HCT116 (cell line): ENCODE results near the gene CLRN3. TPM values are rescaled to one million over a fixed set of nuclear protein-coding genes. Genes with fewer than 3 reads are reported as not detected.

Source experiments
- ATAC-seq: fragments of 200-7000 bp; cut with Tn5 transposase; 2 replicates; pipeline ENCODE4 v1.9.1; 2020; ENCODE audit warnings: mild to moderate bottlenecking, moderate library complexity
- BruUV-seq: library from RNA; stranded (reverse); fragments of 400-500 nt; replicated peaks from 2 replicates; lab custom pipeline; 2021; lab: Mats Ljungman, UMichigan
- CTCF ChIA-PET: fragments of 300-600 bp; sonication (Branson Sonifier 250); formaldehyde crosslinking; loops from one replicate; lab custom pipeline; 2021; ENCODE audit warnings: antibody characterized with exemption; lab: Charles Lee
- POLR2A ChIA-PET: fragments of 300-600, 350-600 bp; sonication (Branson Sonifier 250); formaldehyde crosslinking; loops from one replicate; lab custom pipeline; 2021; ENCODE audit warnings: antibody characterized with exemption; lab: Charles Lee
- RAD21 ChIA-PET, 2 experiments: fragments of 300-600 bp; sonication (Branson Sonifier 250); formaldehyde crosslinking; loops; one replicate each; lab custom pipeline; 2023; ENCODE audit warnings: low total read pairs in 2 of 2; ENCODE audit not compliant: uncharacterized antibody in 2 of 2, unreplicated experiment in 2 of 2, low non-redundant PET in 1 of 2; lab: Charles Lee
- DNase-seq: peaks from one replicate; pipeline ENCODE4 v3.0.0-alpha.2; 2010; ENCODE audit warnings: low read depth, low spot score
- H2AFZ ChIP-seq: fragments of 200-600 bp; shearing (Covaris generic), sonication (generic); 2 replicates; pipeline ENCODE4 v1.6.1; 2017; ENCODE audit warnings: low read depth, mixed run types, mixed read lengths, antibody characterized with exemption, low read length; ENCODE audit not compliant: poor library complexity, severe bottlenecking
- H3K27ac ChIP-seq: 2 replicates; pipeline ENCODE4 v1.5.1; 2012; ENCODE audit warnings: low read depth, low read length
- H3K27me3 ChIP-seq: fragments of 200-600 bp; sonication (generic); 2 replicates; pipeline ENCODE4 v1.6.1; 2016; ENCODE audit warnings: mixed run types, low read length, mixed read lengths; ENCODE audit not compliant: insufficient read depth
- H3K36me3 ChIP-seq, 2 experiments: fragments of 200-500 bp in 1 of 2; fragments of 200-600 bp in 1 of 2; sonication (Bioruptor generic) in 1 of 2; sonication (generic) in 1 of 2; 2 replicates each; pipeline versions ENCODE4 v1.5.1 to v1.6.1; 2014 to 2016; ENCODE audit warnings: low read length in 2 of 2, inconsistent platforms in 1 of 2, mixed read lengths in 1 of 2, mixed run types in 1 of 2; ENCODE audit not compliant: insufficient read depth in 2 of 2, control insufficient read depth in 1 of 2
- H3K4me1 ChIP-seq, 2 experiments: fragments of 200-600 bp in 1 of 2; sonication (generic) in 1 of 2; 2 replicates each; pipeline versions ENCODE4 v1.5.1 to v1.6.1; 2012 to 2017; ENCODE audit warnings: low read length in 2 of 2, inconsistent platforms in 1 of 2, mild to moderate bottlenecking in 1 of 2, mixed read lengths in 1 of 2, mixed run types in 1 of 2, moderate library complexity in 1 of 2; ENCODE audit not compliant: insufficient read depth in 2 of 2, control insufficient read depth in 1 of 2
- H3K4me2 ChIP-seq: fragments of 200-600 bp; sonication (generic); 2 replicates; pipeline ENCODE4 v1.6.1; 2017; ENCODE audit warnings: mixed run types, low read length, mixed read lengths
- H3K4me3 ChIP-seq, 2 experiments: fragments of 200-600 bp in 1 of 2; sonication (generic) in 1 of 2; replicated peaks in 1 of 2; 2 replicates each; pipeline ENCODE4 v1.5.1; 2011 to 2016; ENCODE audit warnings: low read length in 2 of 2, control low read depth in 1 of 2, low read depth in 1 of 2, mild to moderate bottlenecking in 1 of 2, mixed read lengths in 1 of 2, mixed run types in 1 of 2
- H3K79me2 ChIP-seq: fragments of 200-600 bp; sonication (generic); 2 replicates; pipeline ENCODE4 v1.6.1; 2017; ENCODE audit warnings: mild to moderate bottlenecking, mixed run types, low read length, moderate library complexity, mixed read lengths; ENCODE audit not compliant: insufficient read depth
- H3K9ac ChIP-seq: fragments of 200-600 bp; sonication (generic); 2 replicates; pipeline ENCODE4 v1.6.1; 2016; ENCODE audit warnings: low read length, mixed read lengths
- H3K9me2 ChIP-seq: fragments of 200-600 bp; sonication (generic), shearing (Covaris generic); 2 replicates; pipeline ENCODE4 v1.6.1; 2017; ENCODE audit warnings: mixed run types, mild to moderate bottlenecking, moderate library complexity; ENCODE audit not compliant: insufficient read depth
- H3K9me3 ChIP-seq, 2 experiments: fragments of 200-500 bp in 1 of 2; fragments of 200-600 bp in 1 of 2; sonication (Bioruptor generic) in 1 of 2; sonication (generic) in 1 of 2; 2 replicates each; pipeline ENCODE4 v1.6.1; 2014 to 2017; ENCODE audit warnings: low read length in 2 of 2, mixed read lengths in 2 of 2, inconsistent platforms in 1 of 2, low read depth in 1 of 2, mild to moderate bottlenecking in 1 of 2, mixed run types in 1 of 2, moderate library complexity in 1 of 2; ENCODE audit not compliant: control insufficient read depth in 1 of 2, insufficient read depth in 1 of 2
- H4K20me1 ChIP-seq: fragments of 200-600 bp; sonication (generic), shearing (Covaris generic); 2 replicates; pipeline ENCODE4 v1.6.1; 2017; ENCODE audit warnings: mixed run types, mild to moderate bottlenecking, moderate library complexity; ENCODE audit not compliant: insufficient read depth
- CBX3 ChIP-seq: IDR thresholded peaks from 2 replicates; pipeline ENCODE4 v1.6.1; 2012; ENCODE audit warnings: low read depth
- CEBPB ChIP-seq: IDR thresholded peaks from 2 replicates; pipeline ENCODE4 v1.6.1; 2012; ENCODE audit warnings: low read depth
- CTCF ChIP-seq, 3 experiments: fragments of 200-600 bp in 1 of 3; sonication (generic) in 1 of 3; IDR thresholded peaks in 2 of 3; conservative IDR thresholded peaks in 1 of 3; 2 replicates each; pipeline ENCODE4 v1.5.1; 2012 to 2017; ENCODE audit warnings: low read depth in 2 of 3, low read length in 2 of 3, antibody characterized with exemption in 1 of 3, borderline replicate concordance in 1 of 3, control low read depth in 1 of 3, mild to moderate bottlenecking in 1 of 3, mixed read lengths in 1 of 3, mixed run types in 1 of 3, moderate library complexity in 1 of 3; ENCODE audit not compliant: insufficient read depth in 1 of 3
- EZH2 ChIP-seq: fragments of 200-600 bp; sonication (generic); IDR thresholded peaks from 2 replicates; pipeline ENCODE4 v1.6.1; 2017; ENCODE audit warnings: antibody characterized with exemption, mixed run types
- EZH2phosphoT487 ChIP-seq: fragments of 200-600 bp; IDR thresholded peaks from 2 replicates; pipeline ENCODE4 v1.6.1; 2018; ENCODE audit warnings: antibody characterized with exemption, borderline replicate concordance
- REST ChIP-seq: IDR thresholded peaks from 2 replicates; pipeline ENCODE4 v1.6.1; 2012; ENCODE audit warnings: low read depth
- TCF7L2 ChIP-seq: IDR thresholded peaks from 2 replicates; pipeline ENCODE4 v1.7.0; 2011; ENCODE audit warnings: borderline replicate concordance, inconsistent platforms; ENCODE audit not compliant: insufficient read depth, insufficient read length; ENCODE audit errors: extremely low read depth
- YY1 ChIP-seq: IDR thresholded peaks from 2 replicates; pipeline ENCODE4 v1.6.1; 2011; ENCODE audit warnings: low read length, low read depth, moderate library complexity, mild to moderate bottlenecking; ENCODE audit not compliant: insufficient replicate concordance; ENCODE audit errors: extremely low read depth
- intact Hi-C: fragments of 100-400 bp; cut with micrococcal nuclease; formaldehyde crosslinking; loops from 2 replicates; pipeline ENCODE4 v1.10.0; 2022
- total RNA-seq: library from RNA; stranded (reverse); gene quantifications from one replicate; pipeline ENCODE4 v1.2.1, GENCODE V29; 2021; ENCODE audit not compliant: unreplicated experiment

CLRN3 gene
- total RNA-seq, 1 experiment from 2014 or later: 0.39 TPM

- Histone ChIP-seq H3K4me3 (no peak overlapping the region; a peak in 1 of 4 replicates), H3K27ac (no peak overlapping the region), H3K9me2 (no peaks in the 10 kb centered on the region), H3K36me3 (no peaks in the 10 kb centered on the region), H3K79me2 (no peaks in the 10 kb centered on the region), H3K9me3 (no peaks in the 10 kb centered on the region), H2AFZ (no peak overlapping the region), H3K27me3 (no peaks in the 10 kb centered on the region), H3K9ac (no peak overlapping the region), H3K4me2 (peak overlapping the region; percentile 80), H3K4me1 (peaks cover 25 to 46% of the 10 kb centered on the region in 2 experiments), H4K20me1 (no peaks in the 10 kb centered on the region)
- no peak for TF ChIP-seq CTCF (IDR thresholded peaks at IDR 0.05 in 2 of 3, conservative IDR thresholded peaks at IDR 0.05 in 1 of 3; ENCODE audit: borderline replicate concordance in 1 of 3, insufficient read depth in 1 of 3, low read depth in 2 of 3, low read length in 2 of 3)
- TF ChIP-seq CBX3: no peak
- TF ChIP-seq YY1: no peak
- TF ChIP-seq CEBPB: no peak
- no peak for TF ChIP-seq REST
- TF ChIP-seq EZH2: no peak
- TF ChIP-seq EZH2phosphoT487: no peak
- TF ChIP-seq TCF7L2: no peak
- no peak for ATAC-seq
- ChIA-PET CTCF (no interaction called here), RAD21 (no interaction called here), POLR2A (no interaction called here)
- BruUV-seq: no TSS peak
- intact Hi-C loops: no loop called here
- no peak for DNase-seq
Measured at GRCh38 chr10:127909716-127910463, 17.1 kb upstream of the CLRN3 start.
